ENCODE data around the gene SERPINA12. TPM values are rescaled to one million over a fixed set of nuclear protein-coding genes. Genes with fewer than 3 reads are reported as not detected.

The SERPINA12 gene
- total and polyA plus RNA-seq, 2 donors (not counting 1 experiment from before 2014, with no cell fraction given) = not detected

DNA sequence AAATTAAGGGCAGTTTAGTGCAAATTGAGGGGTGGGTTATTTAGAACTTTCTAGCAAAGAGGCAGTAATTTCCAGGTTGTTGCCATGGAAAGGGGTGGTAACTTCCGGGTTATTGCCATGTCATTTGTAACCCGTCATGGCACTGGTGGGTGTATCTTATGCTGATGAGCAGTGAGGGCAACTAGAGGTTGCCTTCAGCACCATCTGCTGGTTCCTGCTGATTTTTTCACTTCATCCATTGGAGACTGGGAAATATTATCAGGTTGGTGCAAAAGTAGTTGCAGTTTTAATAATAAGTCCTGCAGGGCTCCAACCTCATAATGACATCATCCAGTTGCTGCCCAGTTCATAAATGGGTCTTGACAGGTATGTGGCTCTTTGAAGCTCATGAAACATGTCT is 27.6 kb upstream of the SERPINA12 start:
- Histone ChIP-seq H4K20me1 (ENCODE audit: control insufficient read depth, extremely low read depth, insufficient read depth, low read length) (no peaks in the 10 kb centered on the region), H3K27me3 (ENCODE audit: control insufficient read depth, insufficient read depth, low read length) (no peaks in the 10 kb centered on the region), H3K27ac (ENCODE audit: insufficient read depth, low read length) (no peak overlapping the region), H3K4me2 (ENCODE audit: extremely low read depth, insufficient read depth, low read length) (no peak overlapping the region), H3K36me3 (ENCODE audit: control insufficient read depth, insufficient read depth, low read length) (no peaks in the 10 kb centered on the region), H3K4me1 (ENCODE audit: control insufficient read depth, extremely low read depth, insufficient read depth, low read length) (no peaks in the 10 kb centered on the region), H3K9me3 (ENCODE audit: control insufficient read depth, insufficient read depth, low read depth, low read length) (no peaks in the 10 kb centered on the region), H3K9ac (ENCODE audit: insufficient read depth, low read length) (no peak overlapping the region), H3K79me2 (ENCODE audit: control insufficient read depth, insufficient read depth, low read length) (no peaks in the 10 kb centered on the region), H2AFZ (ENCODE audit: low read length) (no peak overlapping the region), H3K4me3 (replicated peaks in 1 of 4; ENCODE audit: control extremely low read depth in 1 of 4, insufficient read depth in 1 of 4, low read depth in 3 of 4, low read length in 4 of 4) (no peak overlapping the region)
- DNase-seq (ENCODE audit: low read depth in 2 of 2) = no peak
- TF ChIP-seq EZH2 (IDR thresholded peaks at IDR 0.05; ENCODE audit: low read length, missing control alignments) = no peak
- TF ChIP-seq, protein P1, sequence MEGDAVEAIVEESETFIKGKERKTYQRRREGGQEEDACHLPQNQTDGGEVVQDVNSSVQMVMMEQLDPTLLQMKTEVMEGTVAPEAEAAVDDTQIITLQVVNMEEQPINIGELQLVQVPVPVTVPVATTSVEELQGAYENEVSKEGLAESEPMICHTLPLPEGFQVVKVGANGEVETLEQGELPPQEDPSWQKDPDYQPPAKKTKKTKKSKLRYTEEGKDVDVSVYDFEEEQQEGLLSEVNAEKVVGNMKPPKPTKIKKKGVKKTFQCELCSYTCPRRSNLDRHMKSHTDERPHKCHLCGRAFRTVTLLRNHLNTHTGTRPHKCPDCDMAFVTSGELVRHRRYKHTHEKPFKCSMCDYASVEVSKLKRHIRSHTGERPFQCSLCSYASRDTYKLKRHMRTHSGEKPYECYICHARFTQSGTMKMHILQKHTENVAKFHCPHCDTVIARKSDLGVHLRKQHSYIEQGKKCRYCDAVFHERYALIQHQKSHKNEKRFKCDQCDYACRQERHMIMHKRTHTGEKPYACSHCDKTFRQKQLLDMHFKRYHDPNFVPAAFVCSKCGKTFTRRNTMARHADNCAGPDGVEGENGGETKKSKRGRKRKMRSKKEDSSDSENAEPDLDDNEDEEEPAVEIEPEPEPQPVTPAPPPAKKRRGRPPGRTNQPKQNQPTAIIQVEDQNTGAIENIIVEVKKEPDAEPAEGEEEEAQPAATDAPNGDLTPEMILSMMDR (conservative IDR thresholded peaks at IDR 0.05 in 1 of 2, IDR thresholded peaks at IDR 0.05 in 1 of 2; ENCODE audit: low read depth in 1 of 2, low read length in 2 of 2) = no peak

DNA sequence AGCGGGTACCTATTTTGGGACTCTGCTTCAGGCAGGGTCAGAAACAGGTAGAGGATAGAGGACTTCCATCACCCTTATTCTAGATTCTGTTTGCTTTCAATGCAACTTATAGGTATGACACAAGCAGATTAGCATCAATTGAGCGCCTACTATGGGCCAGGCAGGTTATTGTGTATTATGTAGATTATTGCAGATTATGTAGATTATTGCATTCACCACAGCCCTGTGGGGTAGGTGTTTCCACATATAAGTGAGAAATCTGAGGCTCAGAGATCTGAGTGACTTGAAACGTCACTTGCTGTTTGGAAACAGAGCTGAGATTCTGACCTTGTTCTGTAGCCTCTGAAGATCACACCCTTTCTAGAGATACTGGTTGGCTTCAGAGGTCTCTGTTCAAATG is 26.2 kb upstream of the SERPINA12 start:
- Histone ChIP-seq H3K4me2 (ENCODE audit: extremely low read depth, insufficient read depth, low read length) (no peak overlapping the region), H3K4me1 (ENCODE audit: control insufficient read depth, extremely low read depth, insufficient read depth, low read length) (no peaks in the 10 kb centered on the region), H3K79me2 (ENCODE audit: control insufficient read depth, insufficient read depth, low read length) (no peaks in the 10 kb centered on the region), H3K36me3 (ENCODE audit: control insufficient read depth, insufficient read depth, low read length) (no peaks in the 10 kb centered on the region), H3K27me3 (ENCODE audit: control insufficient read depth, insufficient read depth, low read length) (no peaks in the 10 kb centered on the region), H3K4me3 (replicated peaks in 1 of 4; ENCODE audit: control extremely low read depth in 1 of 4, insufficient read depth in 1 of 4, low read depth in 3 of 4, low read length in 4 of 4) (no peak overlapping the region), H2AFZ (ENCODE audit: low read length) (no peak overlapping the region), H4K20me1 (ENCODE audit: control insufficient read depth, extremely low read depth, insufficient read depth, low read length) (no peaks in the 10 kb centered on the region), H3K9me3 (ENCODE audit: control insufficient read depth, insufficient read depth, low read depth, low read length) (no peaks in the 10 kb centered on the region), H3K27ac (ENCODE audit: insufficient read depth, low read length) (no peak overlapping the region), H3K9ac (ENCODE audit: insufficient read depth, low read length) (no peak overlapping the region)
- TF ChIP-seq EZH2 (IDR thresholded peaks at IDR 0.05; ENCODE audit: low read length, missing control alignments) = no peak
- TF ChIP-seq, protein P1 (conservative IDR thresholded peaks at IDR 0.05 in 1 of 2, IDR thresholded peaks at IDR 0.05 in 1 of 2; ENCODE audit: low read depth in 1 of 2, low read length in 2 of 2) = no peak
- no peak for DNase-seq (ENCODE audit: low read depth in 2 of 2)

DNA sequence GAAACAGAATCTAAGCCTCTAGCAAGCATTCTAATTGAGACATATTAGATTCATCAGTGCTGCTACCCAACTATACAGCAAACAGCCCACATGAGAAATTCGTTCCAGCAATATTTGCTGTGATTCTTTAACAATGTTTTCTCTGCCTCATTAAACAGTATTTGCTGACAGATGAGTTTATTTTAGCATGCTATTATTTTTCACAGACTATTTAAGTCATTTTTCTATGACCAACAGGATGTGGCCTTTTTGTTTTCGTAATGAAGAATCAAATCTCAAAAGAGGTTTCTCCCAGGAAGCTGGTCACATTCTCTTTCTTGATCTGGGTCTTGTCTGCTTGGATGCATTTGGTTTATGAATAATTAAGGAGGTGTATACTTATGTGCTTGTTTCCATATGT is 23.2 kb upstream of the SERPINA12 start:
- Histone ChIP-seq H3K9me3 (ENCODE audit: control insufficient read depth, insufficient read depth, low read depth, low read length) (no peaks in the 10 kb centered on the region), H3K4me2 (ENCODE audit: extremely low read depth, insufficient read depth, low read length) (no peak overlapping the region), H2AFZ (ENCODE audit: low read length) (no peak overlapping the region), H3K79me2 (ENCODE audit: control insufficient read depth, insufficient read depth, low read length) (no peaks in the 10 kb centered on the region), H3K4me3 (replicated peaks in 1 of 4; ENCODE audit: control extremely low read depth in 1 of 4, insufficient read depth in 1 of 4, low read depth in 3 of 4, low read length in 4 of 4) (no peak overlapping the region), H3K4me1 (ENCODE audit: control insufficient read depth, extremely low read depth, insufficient read depth, low read length) (no peaks in the 10 kb centered on the region), H3K36me3 (ENCODE audit: control insufficient read depth, insufficient read depth, low read length) (no peaks in the 10 kb centered on the region), H3K9ac (ENCODE audit: insufficient read depth, low read length) (no peak overlapping the region), H3K27ac (ENCODE audit: insufficient read depth, low read length) (no peak overlapping the region), H3K27me3 (ENCODE audit: control insufficient read depth, insufficient read depth, low read length) (no peaks in the 10 kb centered on the region), H4K20me1 (ENCODE audit: control insufficient read depth, extremely low read depth, insufficient read depth, low read length) (no peaks in the 10 kb centered on the region)
- no peak for TF ChIP-seq EZH2 (IDR thresholded peaks at IDR 0.05; ENCODE audit: low read length, missing control alignments)
- TF ChIP-seq, protein P1 (conservative IDR thresholded peaks at IDR 0.05 in 1 of 2, IDR thresholded peaks at IDR 0.05 in 1 of 2; ENCODE audit: low read depth in 1 of 2, low read length in 2 of 2) = no peak
- DNase-seq (ENCODE audit: low read depth in 2 of 2) = peak in 1 of 2 donors; percentile 45
